C4-2B (cell line): ENCODE measurements around the gene SRSF10.

ENCODE experiments used
- CTCF ChIP-seq: fragments of 450-650 bp; conservative IDR thresholded peaks from 2 replicates; pipeline ENCODE4 v1.5.1; 2017; ENCODE audit warnings: mild to moderate bottlenecking
- ZFX ChIP-seq: fragments of 450-650 bp; IDR thresholded peaks from 2 replicates; pipeline ENCODE4 v1.6.1; 2017

DNA sequence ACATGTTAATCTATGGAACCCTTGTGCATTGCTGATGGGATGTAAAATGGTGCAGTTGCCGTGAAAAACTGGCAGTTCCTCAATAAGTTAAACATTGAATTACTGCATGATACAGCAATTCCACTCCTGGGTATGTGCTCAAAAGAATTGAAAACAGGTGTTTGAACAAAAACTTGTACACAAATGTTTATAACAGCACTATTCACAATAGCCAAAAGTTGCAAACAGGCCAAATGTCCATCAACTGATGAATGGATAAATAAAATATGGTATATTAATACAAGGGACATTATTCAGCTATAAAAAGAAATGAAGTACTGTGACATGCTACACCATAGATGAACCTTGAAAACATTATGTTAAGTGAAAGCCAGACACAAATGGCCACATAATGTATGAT is 17.7 kb upstream of the SRSF10 start:
- TF ChIP-seq CTCF (no peak), ZFX (no peak)
